Measurements from ENCODE around the gene DBNL.

DBNL gene

GRCh38 chr7:44110719-44111635 lies 66.5 kb downstream of the DBNL start:
- no peak for DNase-seq (ENCODE audit: low read depth in 2 of 2)

All from stimulated activated CD4-positive, alpha-beta T cell treated with anti-CD3 and anti-CD28 coated beads, Interleukin-15, amount 100 ng/mL, for 48 hours (primary cell).